Measurements from ENCODE around the gene AJAP1.

Gene AJAP1

DNA sequence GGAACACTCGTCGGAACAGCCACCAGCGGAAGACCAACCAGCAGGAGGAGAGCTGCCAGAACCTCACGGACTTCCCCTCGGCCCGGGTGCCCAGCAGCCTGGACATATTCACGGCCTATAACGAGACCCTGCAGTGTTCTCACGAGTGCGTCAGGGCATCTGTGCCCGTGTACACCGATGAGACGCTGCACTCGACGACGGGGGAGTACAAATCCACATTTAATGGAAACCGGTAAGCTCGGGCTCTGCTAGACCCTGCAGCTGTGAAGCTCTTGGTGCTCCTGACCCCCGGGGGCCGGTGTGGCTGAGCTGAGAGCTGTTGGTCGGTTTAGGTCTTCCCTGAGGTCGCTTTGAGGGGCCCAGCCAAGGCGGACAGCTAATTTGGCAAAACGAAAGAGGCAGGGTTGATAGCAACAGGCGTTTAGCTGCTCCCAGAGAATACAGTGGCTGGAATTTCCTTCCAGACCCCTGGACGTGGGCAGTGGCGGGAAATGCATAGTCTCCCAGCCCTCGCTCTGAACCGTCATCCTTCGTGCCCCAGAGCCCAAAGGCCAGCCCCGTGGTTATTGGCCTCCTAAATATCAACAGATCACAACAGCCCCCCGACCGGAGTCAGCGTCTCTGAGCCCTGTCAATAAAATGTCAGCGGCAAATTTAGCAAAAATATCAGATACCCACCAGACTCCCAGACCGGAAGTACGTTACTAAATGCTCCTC lies 118.0 kb downstream of the AJAP1 start:
- no peak for ATAC-seq
- TF ChIP-seq TCF4 (CRISPR knock-in tag; IDR thresholded peaks at IDR 0.05; ENCODE audit: borderline replicate concordance) (no peak), GLIS3 (CRISPR knock-in tag; IDR thresholded peaks at IDR 0.05) (no peak), ZNF8 (CRISPR knock-in tag; IDR thresholded peaks at IDR 0.05) (no peak), PPARA (CRISPR knock-in tag; IDR thresholded peaks at IDR 0.05; ENCODE audit: borderline replicate concordance) (no peak), ZFP30 (CRISPR knock-in tag; IDR thresholded peaks at IDR 0.05) (no peak), CSDC2 (CRISPR knock-in tag; IDR thresholded peaks at IDR 0.05) (no peak), ARNTL (CRISPR knock-in tag; IDR thresholded peaks at IDR 0.05; ENCODE audit: borderline replicate concordance, low read depth) (no peak), ISL1 (CRISPR knock-in tag; IDR thresholded peaks at IDR 0.05) (no peak), TOX (CRISPR knock-in tag; IDR thresholded peaks at IDR 0.05; ENCODE audit: borderline replicate concordance) (no peak)
- TF ChIP-seq, protein P1, sequence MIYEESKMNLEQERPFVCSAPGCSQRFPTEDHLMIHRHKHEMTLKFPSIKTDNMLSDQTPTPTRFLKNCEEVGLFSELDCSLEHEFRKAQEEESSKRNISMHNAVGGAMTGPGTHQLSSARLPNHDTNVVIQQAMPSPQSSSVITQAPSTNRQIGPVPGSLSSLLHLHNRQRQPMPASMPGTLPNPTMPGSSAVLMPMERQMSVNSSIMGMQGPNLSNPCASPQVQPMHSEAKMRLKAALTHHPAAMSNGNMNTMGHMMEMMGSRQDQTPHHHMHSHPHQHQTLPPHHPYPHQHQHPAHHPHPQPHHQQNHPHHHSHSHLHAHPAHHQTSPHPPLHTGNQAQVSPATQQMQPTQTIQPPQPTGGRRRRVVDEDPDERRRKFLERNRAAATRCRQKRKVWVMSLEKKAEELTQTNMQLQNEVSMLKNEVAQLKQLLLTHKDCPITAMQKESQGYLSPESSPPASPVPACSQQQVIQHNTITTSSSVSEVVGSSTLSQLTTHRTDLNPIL (CRISPR knock-in tag; IDR thresholded peaks at IDR 0.05; ENCODE audit: low read depth): no peak

DNA sequence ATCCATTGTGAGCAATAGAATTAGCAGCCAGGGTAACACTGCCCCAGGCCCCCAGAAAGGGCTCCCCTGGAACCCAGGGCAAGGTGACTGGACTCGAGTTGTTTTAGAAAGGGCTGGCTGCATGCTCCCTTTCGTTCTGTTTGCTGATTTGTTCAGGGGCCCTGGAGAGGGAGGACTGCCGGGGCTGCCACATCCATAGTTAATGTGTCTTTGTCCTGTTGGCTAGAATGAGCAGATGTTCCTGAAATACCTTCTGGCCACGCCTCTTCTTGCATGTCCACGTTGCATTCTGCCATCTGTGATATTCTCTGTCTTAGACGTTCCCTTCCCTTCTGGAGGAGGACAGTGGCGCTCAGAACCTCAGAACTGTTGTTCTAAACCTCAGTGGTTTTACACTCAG lies 118.8 kb downstream of the AJAP1 start:
- TF ChIP-seq, protein P2, sequence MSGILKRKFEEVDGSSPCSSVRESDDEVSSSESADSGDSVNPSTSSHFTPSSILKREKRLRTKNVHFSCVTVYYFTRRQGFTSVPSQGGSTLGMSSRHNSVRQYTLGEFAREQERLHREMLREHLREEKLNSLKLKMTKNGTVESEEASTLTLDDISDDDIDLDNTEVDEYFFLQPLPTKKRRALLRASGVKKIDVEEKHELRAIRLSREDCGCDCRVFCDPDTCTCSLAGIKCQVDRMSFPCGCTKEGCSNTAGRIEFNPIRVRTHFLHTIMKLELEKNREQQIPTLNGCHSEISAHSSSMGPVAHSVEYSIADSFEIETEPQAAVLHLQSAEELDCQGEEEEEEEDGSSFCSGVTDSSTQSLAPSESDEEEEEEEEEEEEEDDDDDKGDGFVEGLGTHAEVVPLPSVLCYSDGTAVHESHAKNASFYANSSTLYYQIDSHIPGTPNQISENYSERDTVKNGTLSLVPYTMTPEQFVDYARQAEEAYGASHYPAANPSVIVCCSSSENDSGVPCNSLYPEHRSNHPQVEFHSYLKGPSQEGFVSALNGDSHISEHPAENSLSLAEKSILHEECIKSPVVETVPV (CRISPR knock-in tag; IDR thresholded peaks at IDR 0.05): no peak
- TF ChIP-seq, protein P1 (CRISPR knock-in tag; IDR thresholded peaks at IDR 0.05; ENCODE audit: low read depth): no peak
- no peak for TF ChIP-seq CSDC2 (CRISPR knock-in tag; IDR thresholded peaks at IDR 0.05)
- TF ChIP-seq PPARA (CRISPR knock-in tag; IDR thresholded peaks at IDR 0.05; ENCODE audit: borderline replicate concordance): no peak
- TF ChIP-seq ZNF565 (CRISPR knock-in tag; conservative IDR thresholded peaks at IDR 0.05; ENCODE audit: low read depth): no peak
- no peak for ATAC-seq

DNA sequence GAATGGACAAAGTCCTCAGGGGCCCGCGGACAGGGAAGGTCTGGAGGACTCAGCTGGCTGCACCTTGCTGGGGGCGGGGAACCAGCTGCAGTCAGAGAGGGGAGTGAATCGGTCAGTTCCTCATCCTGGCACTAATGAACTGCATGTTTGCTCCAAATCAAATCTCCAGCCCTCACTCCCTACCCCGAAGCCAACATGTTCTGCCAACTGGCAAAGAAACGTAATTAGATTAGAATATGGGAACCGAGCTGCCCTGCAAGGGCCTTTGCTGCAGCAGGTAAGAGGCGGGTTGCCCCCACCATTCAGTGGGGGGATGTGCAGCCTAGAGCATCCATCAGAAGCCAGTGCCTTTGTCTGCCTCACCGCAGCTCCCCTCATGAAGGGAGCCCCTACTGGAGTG lies 121.1 kb downstream of the AJAP1 start:
- no peak for ATAC-seq
- TF ChIP-seq ESRRG (CRISPR knock-in tag; IDR thresholded peaks at IDR 0.05) (no peak), TCF4 (CRISPR knock-in tag; IDR thresholded peaks at IDR 0.05; ENCODE audit: borderline replicate concordance) (no peak), ZFP30 (CRISPR knock-in tag; IDR thresholded peaks at IDR 0.05) (no peak)

DNA sequence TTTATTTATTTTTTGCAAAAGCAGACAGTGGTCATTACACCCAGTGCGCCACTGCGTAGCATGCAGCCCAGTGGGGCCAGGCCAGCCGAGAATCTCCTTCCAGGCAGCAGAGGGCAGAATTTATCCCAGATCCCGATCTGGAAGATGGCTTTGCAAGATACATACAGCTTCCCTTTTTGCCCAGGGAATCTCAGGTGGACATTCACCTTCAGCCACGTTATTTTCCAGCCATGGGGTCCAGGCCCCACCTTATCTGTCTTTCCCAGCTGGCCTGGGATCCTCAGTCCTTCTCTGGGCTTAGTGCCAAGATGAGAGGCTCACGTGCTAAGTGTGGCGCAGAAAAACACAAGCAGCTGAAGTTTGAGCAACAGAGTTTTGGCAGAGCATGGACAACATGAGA lies 123.6 kb downstream of the AJAP1 start:
- ATAC-seq: no peak
- TF ChIP-seq, protein P3, sequence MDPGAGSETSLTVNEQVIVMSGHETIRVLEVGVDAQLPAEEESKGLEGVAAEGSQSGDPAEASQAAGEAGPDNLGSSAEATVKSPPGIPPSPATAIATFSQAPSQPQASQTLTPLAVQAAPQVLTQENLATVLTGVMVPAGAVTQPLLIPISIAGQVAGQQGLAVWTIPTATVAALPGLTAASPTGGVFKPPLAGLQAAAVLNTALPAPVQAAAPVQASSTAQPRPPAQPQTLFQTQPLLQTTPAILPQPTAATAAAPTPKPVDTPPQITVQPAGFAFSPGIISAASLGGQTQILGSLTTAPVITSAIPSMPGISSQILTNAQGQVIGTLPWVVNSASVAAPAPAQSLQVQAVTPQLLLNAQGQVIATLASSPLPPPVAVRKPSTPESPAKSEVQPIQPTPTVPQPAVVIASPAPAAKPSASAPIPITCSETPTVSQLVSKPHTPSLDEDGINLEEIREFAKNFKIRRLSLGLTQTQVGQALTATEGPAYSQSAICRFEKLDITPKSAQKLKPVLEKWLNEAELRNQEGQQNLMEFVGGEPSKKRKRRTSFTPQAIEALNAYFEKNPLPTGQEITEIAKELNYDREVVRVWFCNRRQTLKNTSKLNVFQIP (CRISPR knock-in tag; IDR thresholded peaks at IDR 0.05; ENCODE audit: borderline replicate concordance, low read depth): no peak
- TF ChIP-seq ISL1 (CRISPR knock-in tag; IDR thresholded peaks at IDR 0.05) (no peak), ZFP3 (CRISPR knock-in tag; IDR thresholded peaks at IDR 0.05) (no peak), PPARA (CRISPR knock-in tag; IDR thresholded peaks at IDR 0.05; ENCODE audit: borderline replicate concordance) (no peak), CSDC2 (CRISPR knock-in tag; IDR thresholded peaks at IDR 0.05) (no peak), ZC3H10 (CRISPR knock-in tag; IDR thresholded peaks at IDR 0.05) (no peak), ZNF70 (CRISPR knock-in tag; IDR thresholded peaks at IDR 0.05) (no peak), ZFP30 (CRISPR knock-in tag; IDR thresholded peaks at IDR 0.05) (no peak), SNAI2 (CRISPR knock-in tag; IDR thresholded peaks at IDR 0.05) (no peak), TCF4 (CRISPR knock-in tag; IDR thresholded peaks at IDR 0.05; ENCODE audit: borderline replicate concordance) (no peak), ARNTL (CRISPR knock-in tag; IDR thresholded peaks at IDR 0.05; ENCODE audit: borderline replicate concordance, low read depth) (no peak), ZNF8 (CRISPR knock-in tag; IDR thresholded peaks at IDR 0.05) (no peak), GLIS3 (CRISPR knock-in tag; IDR thresholded peaks at IDR 0.05) (no peak)
- TF ChIP-seq, protein P1 (CRISPR knock-in tag; IDR thresholded peaks at IDR 0.05; ENCODE audit: low read depth): no peak
- TF ChIP-seq, protein P4, sequence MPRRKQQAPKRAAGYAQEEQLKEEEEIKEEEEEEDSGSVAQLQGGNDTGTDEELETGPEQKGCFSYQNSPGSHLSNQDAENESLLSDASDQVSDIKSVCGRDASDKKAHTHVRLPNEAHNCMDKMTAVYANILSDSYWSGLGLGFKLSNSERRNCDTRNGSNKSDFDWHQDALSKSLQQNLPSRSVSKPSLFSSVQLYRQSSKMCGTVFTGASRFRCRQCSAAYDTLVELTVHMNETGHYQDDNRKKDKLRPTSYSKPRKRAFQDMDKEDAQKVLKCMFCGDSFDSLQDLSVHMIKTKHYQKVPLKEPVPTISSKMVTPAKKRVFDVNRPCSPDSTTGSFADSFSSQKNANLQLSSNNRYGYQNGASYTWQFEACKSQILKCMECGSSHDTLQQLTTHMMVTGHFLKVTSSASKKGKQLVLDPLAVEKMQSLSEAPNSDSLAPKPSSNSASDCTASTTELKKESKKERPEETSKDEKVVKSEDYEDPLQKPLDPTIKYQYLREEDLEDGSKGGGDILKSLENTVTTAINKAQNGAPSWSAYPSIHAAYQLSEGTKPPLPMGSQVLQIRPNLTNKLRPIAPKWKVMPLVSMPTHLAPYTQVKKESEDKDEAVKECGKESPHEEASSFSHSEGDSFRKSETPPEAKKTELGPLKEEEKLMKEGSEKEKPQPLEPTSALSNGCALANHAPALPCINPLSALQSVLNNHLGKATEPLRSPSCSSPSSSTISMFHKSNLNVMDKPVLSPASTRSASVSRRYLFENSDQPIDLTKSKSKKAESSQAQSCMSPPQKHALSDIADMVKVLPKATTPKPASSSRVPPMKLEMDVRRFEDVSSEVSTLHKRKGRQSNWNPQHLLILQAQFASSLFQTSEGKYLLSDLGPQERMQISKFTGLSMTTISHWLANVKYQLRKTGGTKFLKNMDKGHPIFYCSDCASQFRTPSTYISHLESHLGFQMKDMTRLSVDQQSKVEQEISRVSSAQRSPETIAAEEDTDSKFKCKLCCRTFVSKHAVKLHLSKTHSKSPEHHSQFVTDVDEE (CRISPR knock-in tag; IDR thresholded peaks at IDR 0.05): no peak
- TF ChIP-seq, protein P5, sequence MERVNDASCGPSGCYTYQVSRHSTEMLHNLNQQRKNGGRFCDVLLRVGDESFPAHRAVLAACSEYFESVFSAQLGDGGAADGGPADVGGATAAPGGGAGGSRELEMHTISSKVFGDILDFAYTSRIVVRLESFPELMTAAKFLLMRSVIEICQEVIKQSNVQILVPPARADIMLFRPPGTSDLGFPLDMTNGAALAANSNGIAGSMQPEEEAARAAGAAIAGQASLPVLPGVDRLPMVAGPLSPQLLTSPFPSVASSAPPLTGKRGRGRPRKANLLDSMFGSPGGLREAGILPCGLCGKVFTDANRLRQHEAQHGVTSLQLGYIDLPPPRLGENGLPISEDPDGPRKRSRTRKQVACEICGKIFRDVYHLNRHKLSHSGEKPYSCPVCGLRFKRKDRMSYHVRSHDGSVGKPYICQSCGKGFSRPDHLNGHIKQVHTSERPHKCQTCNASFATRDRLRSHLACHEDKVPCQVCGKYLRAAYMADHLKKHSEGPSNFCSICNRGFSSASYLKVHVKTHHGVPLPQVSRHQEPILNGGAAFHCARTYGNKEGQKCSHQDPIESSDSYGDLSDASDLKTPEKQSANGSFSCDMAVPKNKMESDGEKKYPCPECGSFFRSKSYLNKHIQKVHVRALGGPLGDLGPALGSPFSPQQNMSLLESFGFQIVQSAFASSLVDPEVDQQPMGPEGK (CRISPR knock-in tag; IDR thresholded peaks at IDR 0.05; ENCODE audit: borderline replicate concordance): no peak
